ENCODE results near the gene GCN1.

The GCN1 gene

GRCh38 chr12:120098756-120099470, 95.6 kb downstream of the GCN1 start:
- Histone ChIP-seq H3K27me3 (ENCODE audit: insufficient read depth, poor library complexity, severe bottlenecking) (no peaks in the 10 kb centered on the region), H3K4me3 (replicated peaks; ENCODE audit: insufficient read depth, low read length) (no peak overlapping the region), H3K27ac (replicated peaks) (no peak overlapping the region)
- TF ChIP-seq REST (IDR thresholded peaks at IDR 0.05; ENCODE audit: insufficient replicate concordance, low read depth) (no peak), CTCF (IDR thresholded peaks at IDR 0.05; ENCODE audit: insufficient read depth, low read length) (no peak), POLR2AphosphoS5 (IDR thresholded peaks at IDR 0.05; ENCODE audit: low read depth) (no peak), GABPA (IDR thresholded peaks at IDR 0.05; ENCODE audit: low read depth) (no peak)
- DNase-seq (ENCODE audit: low read depth in 1 of 2, low spot score in 1 of 2): no peak

- no peak overlapping the region for H3K4me3 ChIP-seq (replicated peaks; ENCODE audit: insufficient read depth, low read length)
- TF ChIP-seq SPI1 (IDR thresholded peaks at IDR 0.05; ENCODE audit: borderline replicate concordance, low read depth) (no peak), POLR2AphosphoS5 (IDR thresholded peaks at IDR 0.05; ENCODE audit: low read depth) (no peak), REST (IDR thresholded peaks at IDR 0.05; ENCODE audit: insufficient replicate concordance, low read depth) (no peak), CTCF (IDR thresholded peaks at IDR 0.05; ENCODE audit: insufficient read depth, low read length) (no peak), GABPA (IDR thresholded peaks at IDR 0.05; ENCODE audit: low read depth) (no peak)
- no peaks in the 10 kb centered on the region for H3K27me3 ChIP-seq (ENCODE audit: insufficient read depth, poor library complexity, severe bottlenecking)
- H3K27ac ChIP-seq (replicated peaks): no peak overlapping the region
- DNase-seq (ENCODE audit: low read depth in 1 of 2, low spot score in 1 of 2): no peak
These were observed 97.8 kb downstream of the GCN1 start for GRCh38 chr12:120096671-120097202.

GRCh38 chr12:120095736-120096135, 98.8 kb downstream of the GCN1 start:
- H3K4me3 ChIP-seq (replicated peaks; ENCODE audit: insufficient read depth, low read length): no peak overlapping the region
- TF ChIP-seq GABPA (IDR thresholded peaks at IDR 0.05; ENCODE audit: low read depth) (no peak), REST (IDR thresholded peaks at IDR 0.05; ENCODE audit: insufficient replicate concordance, low read depth) (no peak), SPI1 (IDR thresholded peaks at IDR 0.05; ENCODE audit: borderline replicate concordance, low read depth) (no peak), CTCF (IDR thresholded peaks at IDR 0.05; ENCODE audit: insufficient read depth, low read length) (no peak), POLR2AphosphoS5 (IDR thresholded peaks at IDR 0.05; ENCODE audit: low read depth) (no peak)
- no peak for DNase-seq (ENCODE audit: low read depth in 1 of 2, low spot score in 1 of 2)
- no peaks in the 10 kb centered on the region for H3K27me3 ChIP-seq (ENCODE audit: insufficient read depth, poor library complexity, severe bottlenecking)
- no peak overlapping the region for H3K27ac ChIP-seq (replicated peaks)

Measured in HL-60 (cell line).